Measurements from ENCODE around the gene TSBP1.

The TSBP1 gene

DNA sequence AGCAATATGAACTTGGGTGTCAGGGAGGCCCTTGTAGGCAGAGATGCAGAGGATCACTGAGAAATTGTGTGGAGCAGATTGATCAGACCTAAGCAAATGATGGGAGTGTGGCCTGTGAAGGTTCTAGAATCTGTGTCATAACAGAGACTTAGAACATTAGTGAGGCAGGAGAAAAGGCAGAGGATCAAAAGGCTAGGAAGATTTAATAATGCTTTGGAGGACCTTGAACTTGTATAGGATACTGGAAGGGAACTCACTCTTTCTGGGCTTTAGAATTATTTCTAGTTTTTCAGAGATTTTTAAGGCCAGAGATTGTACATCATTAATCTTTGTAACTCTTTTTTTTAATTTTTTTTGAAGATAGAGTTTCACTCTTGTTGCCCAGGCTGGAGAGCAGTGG lies at the start of gene TSBP1:
Gene TSBP1, minus strand, starts transcription at position 101 of the 400 bp plus-strand sequence. CDS start 197 bp downstream, outside the sequence.
- H3K4me1 Mint-ChIP-seq (ENCODE audit: low read depth): no peaks in the 10 kb centered on the region
- H3K9me3 Mint-ChIP-seq (ENCODE audit: low read depth): no peaks in the 10 kb centered on the region
- peaks cover 20% of the 10 kb centered on the region for H3K27me3 Mint-ChIP-seq
- H3K27ac Mint-ChIP-seq: peak within 1 kb of the TSS; percentile 24
- H3K36me3 Mint-ChIP-seq: no peaks in the 10 kb centered on the region
- H3K4me3 Mint-ChIP-seq: no peak within 1 kb of the TSS

DNA sequence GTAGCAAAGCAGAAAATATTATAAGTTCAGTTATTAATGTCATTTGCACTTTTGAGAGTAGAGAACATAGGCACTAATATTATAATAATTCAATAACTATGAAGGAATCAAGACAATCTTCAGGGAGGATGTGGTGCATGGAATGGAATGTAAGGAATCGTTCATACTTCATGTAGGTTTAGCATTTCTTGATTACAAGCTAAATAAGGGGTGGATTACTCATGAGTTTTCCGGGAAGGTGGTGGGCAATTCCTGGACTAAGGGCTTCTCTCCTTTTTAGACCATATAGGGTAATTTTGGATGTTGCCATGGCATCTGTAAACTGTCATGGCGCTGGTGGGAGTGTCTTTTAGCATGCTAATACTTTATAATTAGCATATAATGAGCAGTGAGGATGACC lies 44.3 kb upstream of the TSBP1 start:
- Mint-ChIP-seq H3K4me1 (ENCODE audit: low read depth) (peaks cover 5% of the 10 kb centered on the region), H3K36me3 (no peaks in the 10 kb centered on the region), H3K27ac (no peak overlapping the region), H3K4me3 (no peak overlapping the region), H3K9me3 (ENCODE audit: low read depth) (no peaks in the 10 kb centered on the region), H3K27me3 (peaks cover 33% of the 10 kb centered on the region)

- H3K4me3 Mint-ChIP-seq: no peak overlapping the region
- H3K4me1 Mint-ChIP-seq (ENCODE audit: low read depth): peaks cover 5% of the 10 kb centered on the region
- no peaks in the 10 kb centered on the region for H3K36me3 Mint-ChIP-seq
- peaks cover 32% of the 10 kb centered on the region for H3K27me3 Mint-ChIP-seq
- no peaks in the 10 kb centered on the region for H3K9me3 Mint-ChIP-seq (ENCODE audit: low read depth)
- H3K27ac Mint-ChIP-seq: no peak overlapping the region
Observed at GRCh38 chr6:32415521-32416019, 43.9 kb upstream of the TSBP1 start.

- Mint-ChIP-seq H3K9me3 (ENCODE audit: low read depth) (no peaks in the 10 kb centered on the region), H3K27ac (no peak overlapping the region), H3K36me3 (no peaks in the 10 kb centered on the region), H3K4me3 (no peak overlapping the region), H3K4me1 (ENCODE audit: low read depth) (peaks cover 11% of the 10 kb centered on the region), H3K27me3 (peaks cover 26% of the 10 kb centered on the region)
Observed at GRCh38 chr6:32413427-32414047, 41.8 kb upstream of the TSBP1 start.

- H3K4me1 Mint-ChIP-seq (ENCODE audit: low read depth): peaks cover 11% of the 10 kb centered on the region
- H3K36me3 Mint-ChIP-seq: no peaks in the 10 kb centered on the region
- no peak overlapping the region for H3K27ac Mint-ChIP-seq
- no peaks in the 10 kb centered on the region for H3K9me3 Mint-ChIP-seq (ENCODE audit: low read depth)
- H3K4me3 Mint-ChIP-seq: no peak overlapping the region
- peaks cover 31% of the 10 kb centered on the region for H3K27me3 Mint-ChIP-seq
Observed at GRCh38 chr6:32411566-32412327, 40.0 kb upstream of the TSBP1 start.

DNA sequence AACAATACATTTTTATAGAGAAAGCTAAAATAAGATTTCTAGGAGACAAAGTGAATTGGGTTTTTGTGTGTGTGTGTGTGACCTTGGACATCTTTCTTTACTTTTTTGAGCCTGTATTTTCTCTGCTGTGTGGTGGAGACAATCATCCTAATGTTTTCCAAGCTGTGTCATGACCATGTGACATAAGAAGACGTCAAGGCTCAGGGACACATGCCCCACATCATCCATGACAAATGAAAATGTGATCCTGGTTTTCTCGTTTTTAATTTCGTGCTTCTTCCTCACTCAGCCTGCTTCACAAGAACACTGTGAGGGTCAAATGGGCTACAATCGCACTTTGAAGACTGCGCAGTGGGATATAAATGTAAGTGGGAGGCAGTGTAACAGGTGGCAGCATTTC lies 39.2 kb upstream of the TSBP1 start:
- H3K9me3 Mint-ChIP-seq (ENCODE audit: low read depth): no peaks in the 10 kb centered on the region
- no peak overlapping the region for H3K27ac Mint-ChIP-seq
- H3K36me3 Mint-ChIP-seq: no peaks in the 10 kb centered on the region
- H3K4me3 Mint-ChIP-seq: no peak overlapping the region
- peaks cover 33% of the 10 kb centered on the region for H3K27me3 Mint-ChIP-seq
- H3K4me1 Mint-ChIP-seq (ENCODE audit: low read depth): peaks cover 11% of the 10 kb centered on the region

DNA sequence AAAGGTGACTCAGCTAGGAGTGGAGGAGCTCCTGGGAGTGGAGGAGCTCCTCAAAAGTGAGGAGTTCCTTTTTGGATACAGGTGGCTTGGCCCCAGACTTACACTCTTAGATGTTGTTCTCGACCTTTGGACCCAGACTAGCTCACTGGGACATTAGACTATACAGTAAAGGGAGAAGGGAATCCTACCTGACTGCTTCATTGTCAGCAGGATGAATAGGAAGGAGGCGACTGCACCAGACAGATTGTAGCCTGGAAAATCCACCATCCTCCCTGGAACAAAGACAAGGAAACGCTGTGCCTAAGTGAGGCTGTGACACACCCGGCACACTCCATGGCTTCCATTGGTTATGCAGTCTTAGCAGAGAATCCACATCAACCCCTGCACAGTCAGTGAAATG lies 35.2 kb upstream of the TSBP1 start, which contains the start of gene BTNL2:
Gene BTNL2, minus strand, starts transcription at position 325 of the 400 bp plus-strand sequence. Its CDS starts 58 bp downstream, at position 267.
- no peaks in the 10 kb centered on the region for H3K9me3 Mint-ChIP-seq (ENCODE audit: low read depth)
- no peak within 1 kb of the TSS for H3K4me3 Mint-ChIP-seq
- H3K4me1 Mint-ChIP-seq (ENCODE audit: low read depth): peaks cover 6% of the 10 kb centered on the region
- no peak within 1 kb of the TSS for H3K27ac Mint-ChIP-seq
- no peaks in the 10 kb centered on the region for H3K36me3 Mint-ChIP-seq
- H3K27me3 Mint-ChIP-seq: peaks cover 25% of the 10 kb centered on the region

DNA sequence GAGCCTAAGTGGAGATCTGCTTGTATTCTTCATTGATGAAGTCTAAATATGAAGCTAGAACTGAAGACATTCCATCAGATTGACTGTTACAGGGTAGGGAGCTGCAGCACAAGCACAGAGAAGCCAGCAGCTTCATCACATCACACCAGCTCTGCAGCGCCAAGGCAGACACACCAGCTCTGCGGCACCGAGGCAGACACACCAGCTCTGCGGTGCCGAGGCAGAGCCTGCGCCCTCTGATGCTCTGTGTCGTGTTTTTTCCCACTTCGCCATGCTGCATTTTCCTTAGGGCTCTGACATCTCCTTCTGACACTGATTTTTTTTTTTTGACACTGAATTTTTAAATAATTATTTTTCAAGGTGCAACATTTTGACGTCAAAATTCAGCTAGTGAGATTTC lies 34.5 kb upstream of the TSBP1 start:
- no peak overlapping the region for H3K4me3 Mint-ChIP-seq
- H3K27ac Mint-ChIP-seq: no peak overlapping the region
- H3K4me1 Mint-ChIP-seq (ENCODE audit: low read depth): peaks cover 6% of the 10 kb centered on the region
- no peaks in the 10 kb centered on the region for H3K36me3 Mint-ChIP-seq
- peaks cover 27% of the 10 kb centered on the region for H3K27me3 Mint-ChIP-seq
- H3K9me3 Mint-ChIP-seq (ENCODE audit: low read depth): no peaks in the 10 kb centered on the region

- peaks cover 27% of the 10 kb centered on the region for H3K27me3 Mint-ChIP-seq
- no peaks in the 10 kb centered on the region for H3K9me3 Mint-ChIP-seq (ENCODE audit: low read depth)
- H3K4me3 Mint-ChIP-seq: no peak overlapping the region
- no peaks in the 10 kb centered on the region for H3K36me3 Mint-ChIP-seq
- peaks cover 6% of the 10 kb centered on the region for H3K4me1 Mint-ChIP-seq (ENCODE audit: low read depth)
- H3K27ac Mint-ChIP-seq: no peak overlapping the region
Observed at GRCh38 chr6:32405656-32406055, 34.0 kb upstream of the TSBP1 start.

DNA sequence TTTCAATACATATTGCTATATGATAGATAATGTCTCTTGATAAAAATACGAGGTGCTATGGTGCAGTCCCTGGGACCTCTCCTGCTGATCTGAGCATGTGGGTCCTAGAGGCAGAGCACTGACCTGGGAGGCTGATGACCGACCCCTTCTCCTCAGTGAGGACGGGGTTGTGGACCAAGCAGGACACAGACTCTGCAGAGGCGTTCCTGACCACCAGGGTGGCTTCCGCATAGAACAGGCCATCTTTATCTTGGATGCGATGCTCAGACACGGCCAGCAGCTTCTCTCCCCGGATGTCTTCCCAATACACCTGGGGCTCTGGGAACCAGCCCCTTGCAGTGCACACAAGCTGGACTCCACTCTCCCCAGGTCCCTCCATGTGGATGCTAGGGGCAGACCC lies 31.1 kb upstream of the TSBP1 start:
- Mint-ChIP-seq H3K27me3 (peaks cover 28% of the 10 kb centered on the region), H3K27ac (no peak overlapping the region), H3K9me3 (ENCODE audit: low read depth) (no peaks in the 10 kb centered on the region)

GRCh38 chr6:32401284-32401963 lies 29.7 kb upstream of the TSBP1 start:
- Mint-ChIP-seq H3K4me1 (ENCODE audit: low read depth) (peaks cover 2% of the 10 kb centered on the region), H3K27me3 (peaks cover 24% of the 10 kb centered on the region), H3K9me3 (ENCODE audit: low read depth) (no peaks in the 10 kb centered on the region), H3K27ac (no peak overlapping the region), H3K36me3 (no peaks in the 10 kb centered on the region), H3K4me3 (no peak overlapping the region)

More for the DNA sequence above, 31.1 kb upstream of the TSBP1 start:
- H3K4me3 Mint-ChIP-seq: no peak overlapping the region
- H3K36me3 Mint-ChIP-seq: no peaks in the 10 kb centered on the region
- H3K4me1 Mint-ChIP-seq (ENCODE audit: low read depth): no peaks in the 10 kb centered on the region

GRCh38 chr6:32397252-32397920 lies 25.7 kb upstream of the TSBP1 start:
- peaks cover 2% of the 10 kb centered on the region for H3K4me1 Mint-ChIP-seq (ENCODE audit: low read depth)

GRCh38 chr6:32396028-32396427 lies 24.3 kb upstream of the TSBP1 start:
- no peak overlapping the region for H3K27ac Mint-ChIP-seq
- H3K9me3 Mint-ChIP-seq (ENCODE audit: low read depth): no peaks in the 10 kb centered on the region
- peaks cover 2% of the 10 kb centered on the region for H3K4me1 Mint-ChIP-seq (ENCODE audit: low read depth)
- H3K4me3 Mint-ChIP-seq: no peak overlapping the region
- no peaks in the 10 kb centered on the region for H3K36me3 Mint-ChIP-seq
- H3K27me3 Mint-ChIP-seq: peaks cover 9% of the 10 kb centered on the region

More at GRCh38 chr6:32397252-32397920, 25.7 kb upstream of the TSBP1 start:
- Mint-ChIP-seq H3K27ac (no peak overlapping the region), H3K36me3 (no peaks in the 10 kb centered on the region), H3K9me3 (ENCODE audit: low read depth) (no peaks in the 10 kb centered on the region), H3K4me3 (no peak overlapping the region), H3K27me3 (peaks cover 11% of the 10 kb centered on the region)

DNA sequence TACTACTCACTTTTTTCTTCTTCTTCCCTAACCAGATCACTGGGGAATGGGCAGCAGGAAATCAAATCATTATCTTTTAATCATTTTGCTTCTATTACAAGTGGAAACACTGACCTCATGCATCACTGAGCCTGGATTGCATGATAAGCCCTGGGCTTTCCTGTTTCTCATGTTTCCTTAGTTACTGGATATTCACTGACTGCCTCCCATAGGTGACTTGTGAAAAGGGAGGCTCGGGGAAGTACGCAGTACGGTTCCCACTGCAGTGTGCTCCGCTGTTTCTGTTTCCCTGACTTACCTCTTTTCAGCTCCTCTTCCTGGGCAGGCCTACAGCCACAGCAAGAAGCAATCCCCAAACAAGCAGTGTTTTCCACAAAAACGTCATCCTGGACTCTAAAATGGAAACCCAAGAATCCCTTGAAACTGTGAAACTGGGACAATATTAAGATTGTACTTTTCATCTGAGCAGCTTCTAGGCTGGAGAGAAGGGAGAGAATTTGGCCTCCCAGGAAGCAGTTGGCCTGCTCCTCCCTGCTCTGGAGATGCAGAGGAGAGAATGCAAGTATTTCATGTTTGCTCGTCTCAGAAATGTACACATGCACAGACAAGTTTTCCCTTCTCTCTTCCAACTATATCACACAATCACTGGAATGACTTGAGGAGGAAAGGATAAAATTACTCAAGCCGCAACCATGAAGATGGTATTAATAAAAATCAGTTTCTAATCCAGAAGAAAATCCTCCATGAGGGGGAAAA lies 22.1 kb upstream of the TSBP1 start:
- Mint-ChIP-seq H3K4me3 (no peak overlapping the region), H3K36me3 (no peaks in the 10 kb centered on the region), H3K27me3 (peaks cover 3% of the 10 kb centered on the region), H3K27ac (no peak overlapping the region), H3K4me1 (ENCODE audit: low read depth) (peaks cover 2% of the 10 kb centered on the region), H3K9me3 (ENCODE audit: low read depth) (no peaks in the 10 kb centered on the region)

Measured in activated naive CD8-positive, alpha-beta T cell (primary cell).